IPS-18a (cell line): Measurements from ENCODE around the gene ADCY5.

ENCODE experiments used
- H3K27ac ChIP-seq: one replicate; pipeline ENCODE4 v1.5.1; 2013; ENCODE audit warnings: low read length
- H3K27me3 ChIP-seq: one replicate; pipeline ENCODE4 v1.6.1; 2013; ENCODE audit warnings: mild to moderate bottlenecking, low read length; ENCODE audit not compliant: control insufficient read depth, insufficient read depth
- H3K36me3 ChIP-seq: one replicate; pipeline ENCODE4 v1.6.1; 2013; ENCODE audit warnings: low read depth, low read length; ENCODE audit not compliant: control insufficient read depth
- H3K4me1 ChIP-seq: one replicate; pipeline ENCODE4 v1.6.1; 2013; ENCODE audit warnings: low read depth, low read length; ENCODE audit not compliant: control insufficient read depth
- H3K4me3 ChIP-seq: one replicate; pipeline ENCODE4 v1.5.1; 2013; ENCODE audit warnings: low read length
- H3K9ac ChIP-seq: one replicate; pipeline ENCODE4 v1.6.1; 2013; ENCODE audit warnings: mild to moderate bottlenecking, low read length, moderate library complexity
- H3K9me3 ChIP-seq: one replicate; pipeline ENCODE4 v1.6.1; 2013; ENCODE audit warnings: low read depth, low read length; ENCODE audit not compliant: control insufficient read depth

ADCY5 gene

GRCh38 chr3:123281406-123281805, 167.5 kb downstream of the ADCY5 start:
- H3K9ac ChIP-seq, result no peak overlapping the region
- H3K9me3 ChIP-seq, result no peaks in the 10 kb centered on the region
- H3K4me3 ChIP-seq, result no peak overlapping the region
- H3K27ac ChIP-seq, result no peak overlapping the region
- H3K36me3 ChIP-seq, result peaks cover 12% of the 10 kb centered on the region
- no peaks in the 10 kb centered on the region for H3K4me1 ChIP-seq
- H3K27me3 ChIP-seq, result no peaks in the 10 kb centered on the region

- Histone ChIP-seq H3K9me3 (no peaks in the 10 kb centered on the region), H3K36me3 (no peaks in the 10 kb centered on the region), H3K4me3 (no peak overlapping the region), H3K27me3 (no peaks in the 10 kb centered on the region), H3K4me1 (no peaks in the 10 kb centered on the region), H3K9ac (no peak overlapping the region), H3K27ac (no peak overlapping the region)
Measured at GRCh38 chr3:123279121-123279520, 169.8 kb downstream of the ADCY5 start.

GRCh38 chr3:123278446-123278845, 170.4 kb downstream of the ADCY5 start:
- no peak overlapping the region for H3K4me3 ChIP-seq

GRCh38 chr3:123277106-123277505, 171.8 kb downstream of the ADCY5 start:
- Histone ChIP-seq H3K36me3 (no peaks in the 10 kb centered on the region), H3K27ac (no peak overlapping the region), H3K4me3 (no peak overlapping the region), H3K9ac (no peak overlapping the region), H3K4me1 (peaks cover 9% of the 10 kb centered on the region), H3K9me3 (no peaks in the 10 kb centered on the region), H3K27me3 (no peaks in the 10 kb centered on the region)

More at GRCh38 chr3:123278446-123278845, 170.4 kb downstream of the ADCY5 start:
- Histone ChIP-seq H3K9ac (no peak overlapping the region), H3K36me3 (no peaks in the 10 kb centered on the region), H3K4me1 (peaks cover under 1% of the 10 kb centered on the region), H3K9me3 (no peaks in the 10 kb centered on the region), H3K27ac (no peak overlapping the region), H3K27me3 (no peaks in the 10 kb centered on the region)

GRCh38 chr3:123276346-123277006, 172.4 kb downstream of the ADCY5 start:
- no peaks in the 10 kb centered on the region for H3K27me3 ChIP-seq
- peaks cover 9% of the 10 kb centered on the region for H3K4me1 ChIP-seq
- H3K27ac ChIP-seq, result no peak overlapping the region
- no peaks in the 10 kb centered on the region for H3K36me3 ChIP-seq
- no peak overlapping the region for H3K9ac ChIP-seq
- H3K4me3 ChIP-seq, result no peak overlapping the region
- H3K9me3 ChIP-seq, result no peaks in the 10 kb centered on the region

GRCh38 chr3:123275691-123276090, 173.2 kb downstream of the ADCY5 start:
- Histone ChIP-seq H3K27me3 (no peaks in the 10 kb centered on the region), H3K9me3 (no peaks in the 10 kb centered on the region), H3K4me1 (peaks cover 9% of the 10 kb centered on the region), H3K4me3 (no peak overlapping the region), H3K27ac (no peak overlapping the region), H3K36me3 (no peaks in the 10 kb centered on the region), H3K9ac (no peak overlapping the region)

GRCh38 chr3:123272547-123272946, 176.3 kb downstream of the ADCY5 start:
- Histone ChIP-seq H3K9ac (no peak overlapping the region), H3K4me3 (no peak overlapping the region), H3K9me3 (no peaks in the 10 kb centered on the region), H3K4me1 (peaks cover 9% of the 10 kb centered on the region), H3K36me3 (no peaks in the 10 kb centered on the region), H3K27ac (no peak overlapping the region), H3K27me3 (no peaks in the 10 kb centered on the region)

- Histone ChIP-seq H3K36me3 (no peaks in the 10 kb centered on the region), H3K27ac (no peak overlapping the region), H3K27me3 (no peaks in the 10 kb centered on the region), H3K4me3 (no peak overlapping the region), H3K9me3 (no peaks in the 10 kb centered on the region), H3K4me1 (peaks cover 9% of the 10 kb centered on the region), H3K9ac (no peak overlapping the region)
Measured at GRCh38 chr3:123271466-123272159, 177.3 kb downstream of the ADCY5 start.

- no peak overlapping the region for H3K27ac ChIP-seq
- no peaks in the 10 kb centered on the region for H3K9me3 ChIP-seq
- H3K4me1 ChIP-seq, result peaks cover 9% of the 10 kb centered on the region
- H3K4me3 ChIP-seq, result no peak overlapping the region
- H3K36me3 ChIP-seq, result no peaks in the 10 kb centered on the region
- no peak overlapping the region for H3K9ac ChIP-seq
- H3K27me3 ChIP-seq, result no peaks in the 10 kb centered on the region
Measured at GRCh38 chr3:123270818-123271217, 178.1 kb downstream of the ADCY5 start.

- H3K9me3 ChIP-seq, result no peaks in the 10 kb centered on the region
- peaks cover 2% of the 10 kb centered on the region for H3K4me1 ChIP-seq
- H3K4me3 ChIP-seq, result no peak overlapping the region
- no peaks in the 10 kb centered on the region for H3K36me3 ChIP-seq
- no peaks in the 10 kb centered on the region for H3K27me3 ChIP-seq
- H3K9ac ChIP-seq, result no peak overlapping the region
- no peak overlapping the region for H3K27ac ChIP-seq
Measured at GRCh38 chr3:123267821-123268220, 181.1 kb downstream of the ADCY5 start.

- no peak overlapping the region for H3K4me3 ChIP-seq
- H3K9me3 ChIP-seq, result no peaks in the 10 kb centered on the region
- H3K27ac ChIP-seq, result no peak overlapping the region
- no peak overlapping the region for H3K9ac ChIP-seq
- no peaks in the 10 kb centered on the region for H3K36me3 ChIP-seq
- H3K27me3 ChIP-seq, result no peaks in the 10 kb centered on the region
- no peaks in the 10 kb centered on the region for H3K4me1 ChIP-seq
Measured at GRCh38 chr3:123263941-123264340, 184.9 kb downstream of the ADCY5 start.

GRCh38 chr3:123262868-123263267, 186.0 kb downstream of the ADCY5 start:
- no peak overlapping the region for H3K27ac ChIP-seq
- no peaks in the 10 kb centered on the region for H3K9me3 ChIP-seq

More at GRCh38 chr3:123262868-123263267, 186.0 kb downstream of the ADCY5 start:
- Histone ChIP-seq H3K4me3 (no peak overlapping the region), H3K9ac (no peak overlapping the region), H3K27me3 (no peaks in the 10 kb centered on the region), H3K36me3 (no peaks in the 10 kb centered on the region), H3K4me1 (no peaks in the 10 kb centered on the region)
